ENCODE data around the gene TOM1.

- no peak for TF ChIP-seq REST (IDR thresholded peaks at IDR 0.05; ENCODE audit: low read depth)
- no peak for TF ChIP-seq TEAD4 (IDR thresholded peaks at IDR 0.05)
- no peak for TF ChIP-seq EP300 (IDR thresholded peaks at IDR 0.05; ENCODE audit: borderline replicate concordance)
- TF ChIP-seq YY1 (IDR thresholded peaks at IDR 0.05; ENCODE audit: low read depth): no peak
- TF ChIP-seq TAF1 (IDR thresholded peaks at IDR 0.05; ENCODE audit: low read depth): no peak
- TF ChIP-seq FOXM1 (IDR thresholded peaks at IDR 0.05; ENCODE audit: borderline replicate concordance, low read depth): no peak
- no peak for TF ChIP-seq RAD21 (IDR thresholded peaks at IDR 0.05; ENCODE audit: low read depth)
Observed at GRCh38 chr22:35319244-35319985, 19.7 kb downstream of the TOM1 start.
